Hepatocyte (in vitro differentiated cells): Measurements from ENCODE around the gene BORCS5. TPM values are rescaled to one million over a fixed set of nuclear protein-coding genes. Genes with fewer than 3 reads are reported as not detected.

ENCODE experiments used
- DNase-seq: peaks from one replicate; pipeline ENCODE4 v3.0.0-alpha.2; 2016; ENCODE audit warnings: low spot score
- H2AFZ ChIP-seq: fragments of 200-600 bp; sonication (generic); 2 replicates; pipeline ENCODE4 v1.6.0; 2016; ENCODE audit warnings: antibody characterized with exemption, mild to moderate bottlenecking
- H3K27ac ChIP-seq: fragments of 200-600 bp; sonication (generic); 2 replicates; pipeline ENCODE4 v1.5.1; 2016; ENCODE audit warnings: mild to moderate bottlenecking
- H3K27me3 ChIP-seq: fragments of 200-600 bp; sonication (generic); 2 replicates; pipeline ENCODE4 v1.6.1; 2016
- H3K36me3 ChIP-seq: fragments of 200-600 bp; sonication (generic); replicated peaks from 2 replicates; pipeline ENCODE4 v1.5.1; 2016; ENCODE audit warnings: low read depth; ENCODE audit not compliant: insufficient read depth
- H3K4me1 ChIP-seq: fragments of 200-600 bp; sonication (generic); 2 replicates; pipeline ENCODE4 v1.5.1; 2016; ENCODE audit warnings: mild to moderate bottlenecking, moderate library complexity; ENCODE audit not compliant: insufficient read depth
- H3K4me2 ChIP-seq: fragments of 200-600 bp; sonication (generic); 2 replicates; pipeline ENCODE4 v1.6.0; 2016
- H3K4me3 ChIP-seq: fragments of 200-600 bp; sonication (generic); 2 replicates; pipeline ENCODE4 v1.5.1; 2016; ENCODE audit warnings: mild to moderate bottlenecking
- H3K79me2 ChIP-seq: fragments of 200-600 bp; sonication (generic); 2 replicates; pipeline ENCODE4 v1.6.0; 2017; ENCODE audit warnings: mild to moderate bottlenecking
- H3K9me2 ChIP-seq: fragments of 200-600 bp; sonication (generic); replicated peaks from 2 replicates; pipeline ENCODE4 v1.6.0; 2017; ENCODE audit warnings: mild to moderate bottlenecking; ENCODE audit not compliant: insufficient read depth
- H3K9me3 ChIP-seq: fragments of 200-600 bp; sonication (generic); 2 replicates; pipeline ENCODE4 v1.5.1; 2016; ENCODE audit warnings: low read depth, mild to moderate bottlenecking
- H4K20me1 ChIP-seq: fragments of 200-600 bp; sonication (generic); 2 replicates; pipeline ENCODE4 v1.6.0; 2016; ENCODE audit warnings: mild to moderate bottlenecking; ENCODE audit not compliant: insufficient read depth, poor library complexity, severe bottlenecking
- EZH2 ChIP-seq: fragments of 200-600 bp; sonication (generic); IDR thresholded peaks from 2 replicates; pipeline ENCODE4 v1.6.1; 2016; ENCODE audit warnings: antibody characterized with exemption, mild to moderate bottlenecking, borderline replicate concordance
- EZH2phosphoT487 ChIP-seq: fragments of 200-600 bp; sonication (generic); IDR thresholded peaks from one replicate; pipeline ENCODE4 v1.6.1; 2018; ENCODE audit warnings: antibody characterized with exemption, mild to moderate bottlenecking, low read depth, moderate library complexity; ENCODE audit not compliant: unreplicated experiment, severe bottlenecking
- WGBS: methylation state at CpG from one replicate; pipeline ENCODE4 v1.1.6; 2016; ENCODE audit warnings: low lambda C conversion rate; ENCODE audit errors: missing lambda C conversion rate; 5-methylcytosine and 5-hydroxymethylcytosine counted together
- polyA plus RNA-seq: library from polyadenylated mRNA; unstranded; fragments of >200 nt; fragmentation: Nextera tagmentation; extraction: Ambion mirVana; gene quantifications from 2 replicates; pipeline ENCODE4 v1.2.1, GENCODE V29; 2016
- total RNA-seq: library from RNA; depleted of rRNA; stranded (reverse); fragments of >200 nt; gene quantifications from 2 replicates; pipeline ENCODE4 v1.2.3, GENCODE V29; 2014
- TF ChIP-seq, protein P1 (sequence below): fragments of 200-600 bp; sonication (generic); IDR thresholded peaks from 2 replicates; pipeline ENCODE4 v1.5.1; 2016; ENCODE audit warnings: antibody characterized with exemption, mild to moderate bottlenecking; ENCODE audit not compliant: poor library complexity

The BORCS5 gene
- total and polyA plus RNA-seq, 2 experiments from 2014 or later: 6.6 to 11.2 TPM

DNA sequence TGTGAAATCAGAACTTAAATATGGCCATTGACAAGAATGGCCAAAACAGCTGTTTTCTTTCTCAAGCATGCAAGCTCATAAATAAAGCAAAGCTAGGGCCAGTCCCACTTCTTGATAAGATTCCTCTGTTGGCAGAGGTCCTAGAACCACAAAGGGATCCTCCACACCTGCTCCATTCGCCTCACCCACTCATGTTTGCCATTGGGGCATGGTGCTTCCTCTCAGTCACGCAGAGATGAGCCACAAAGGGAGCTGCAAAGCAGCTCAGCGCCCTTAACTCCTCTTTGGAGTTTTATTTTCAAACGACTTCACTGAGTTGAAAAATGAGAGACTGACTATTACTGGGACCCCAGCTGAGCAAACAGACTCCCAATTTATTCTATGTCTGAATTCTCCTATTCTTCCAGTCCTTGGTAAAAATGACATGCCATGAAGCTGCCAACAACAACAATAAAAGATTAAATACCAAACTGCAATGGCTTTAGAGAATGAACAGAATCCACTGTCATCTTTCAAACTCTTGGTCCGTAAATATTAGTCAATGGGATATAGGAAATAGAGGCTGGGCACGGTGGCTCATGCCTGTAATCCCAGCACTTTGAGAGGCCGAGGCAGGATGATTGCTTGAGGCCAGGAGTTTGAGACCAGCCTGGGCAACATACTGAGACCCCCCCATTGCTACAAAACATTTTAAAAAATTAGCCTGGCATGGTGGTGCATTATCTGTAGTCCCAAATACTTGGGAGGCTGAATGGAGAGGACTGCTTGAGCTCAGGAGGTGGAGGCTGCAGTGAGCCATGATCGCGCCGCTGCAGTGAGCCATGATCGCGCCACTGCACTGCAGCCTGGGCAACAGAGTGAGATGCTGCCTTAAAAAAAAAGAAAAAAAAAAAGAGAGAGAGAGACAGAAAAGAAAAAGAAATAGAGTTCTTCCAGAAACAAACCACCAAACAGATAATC lies 23.2 kb upstream of the BORCS5 start:
- Histone ChIP-seq H3K4me1 (peaks cover 16% of the 10 kb centered on the region), H3K9me3 (no peaks in the 10 kb centered on the region), H3K27ac (peak overlapping the region; percentile 7), H3K4me3 (no peak overlapping the region), H3K27me3 (no peaks in the 10 kb centered on the region), H2AFZ (no peak overlapping the region), H3K9me2 (no peaks in the 10 kb centered on the region), H4K20me1 (no peaks in the 10 kb centered on the region), H3K79me2 (no peaks in the 10 kb centered on the region), H3K36me3 (no peaks in the 10 kb centered on the region), H3K4me2 (no peak overlapping the region)
- no peak for DNase-seq
- TF ChIP-seq EZH2phosphoT487 (no peak), EZH2 (no peak)
- 82% methylated on average over 12 of the region's 12 CpGs for WGBS

DNA sequence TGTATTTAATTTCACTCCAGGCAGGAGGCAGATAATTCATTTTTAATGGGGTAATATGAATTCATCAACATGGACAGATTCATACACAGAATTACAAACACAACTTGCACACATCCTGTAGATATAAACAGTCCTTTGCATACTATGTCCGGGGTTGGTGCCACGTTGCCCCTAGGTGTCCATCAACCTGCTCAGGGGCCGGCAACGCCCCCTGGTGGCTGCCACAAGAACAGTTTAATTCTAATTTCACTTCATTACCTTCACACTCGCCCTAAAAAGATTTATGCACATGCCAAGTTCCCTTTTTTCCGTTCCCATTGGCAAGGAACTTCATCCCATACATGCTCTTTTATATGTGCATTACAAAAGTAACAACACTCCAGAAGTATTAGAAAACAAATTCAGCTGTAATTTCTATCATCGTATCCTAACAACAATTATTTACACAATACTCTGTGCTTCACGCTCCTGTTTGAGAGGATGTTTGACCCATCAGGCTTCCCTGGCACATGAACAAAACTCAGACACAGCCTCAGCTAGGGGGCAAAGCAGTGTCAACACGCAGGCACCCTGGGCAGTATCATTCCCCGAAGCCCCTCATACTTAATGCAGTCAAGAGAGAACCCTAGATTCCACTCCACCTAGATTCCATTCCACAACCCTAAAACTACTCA lies 22.4 kb upstream of the BORCS5 start:
- Histone ChIP-seq H3K79me2 (no peaks in the 10 kb centered on the region), H3K9me2 (no peaks in the 10 kb centered on the region), H3K4me3 (no peak overlapping the region), H3K27me3 (no peaks in the 10 kb centered on the region), H4K20me1 (no peaks in the 10 kb centered on the region), H3K4me1 (peaks cover 16% of the 10 kb centered on the region), H3K4me2 (no peak overlapping the region), H3K27ac (no peak overlapping the region), H2AFZ (no peak overlapping the region), H3K9me3 (no peaks in the 10 kb centered on the region), H3K36me3 (no peaks in the 10 kb centered on the region)
- TF ChIP-seq EZH2 (no peak), EZH2phosphoT487 (no peak)
- TF ChIP-seq, protein P1, sequence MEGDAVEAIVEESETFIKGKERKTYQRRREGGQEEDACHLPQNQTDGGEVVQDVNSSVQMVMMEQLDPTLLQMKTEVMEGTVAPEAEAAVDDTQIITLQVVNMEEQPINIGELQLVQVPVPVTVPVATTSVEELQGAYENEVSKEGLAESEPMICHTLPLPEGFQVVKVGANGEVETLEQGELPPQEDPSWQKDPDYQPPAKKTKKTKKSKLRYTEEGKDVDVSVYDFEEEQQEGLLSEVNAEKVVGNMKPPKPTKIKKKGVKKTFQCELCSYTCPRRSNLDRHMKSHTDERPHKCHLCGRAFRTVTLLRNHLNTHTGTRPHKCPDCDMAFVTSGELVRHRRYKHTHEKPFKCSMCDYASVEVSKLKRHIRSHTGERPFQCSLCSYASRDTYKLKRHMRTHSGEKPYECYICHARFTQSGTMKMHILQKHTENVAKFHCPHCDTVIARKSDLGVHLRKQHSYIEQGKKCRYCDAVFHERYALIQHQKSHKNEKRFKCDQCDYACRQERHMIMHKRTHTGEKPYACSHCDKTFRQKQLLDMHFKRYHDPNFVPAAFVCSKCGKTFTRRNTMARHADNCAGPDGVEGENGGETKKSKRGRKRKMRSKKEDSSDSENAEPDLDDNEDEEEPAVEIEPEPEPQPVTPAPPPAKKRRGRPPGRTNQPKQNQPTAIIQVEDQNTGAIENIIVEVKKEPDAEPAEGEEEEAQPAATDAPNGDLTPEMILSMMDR: peak; percentile 65
- DNase-seq: peak; percentile 67
- 39% methylated on average over 10 of the region's 10 CpGs for WGBS

DNA sequence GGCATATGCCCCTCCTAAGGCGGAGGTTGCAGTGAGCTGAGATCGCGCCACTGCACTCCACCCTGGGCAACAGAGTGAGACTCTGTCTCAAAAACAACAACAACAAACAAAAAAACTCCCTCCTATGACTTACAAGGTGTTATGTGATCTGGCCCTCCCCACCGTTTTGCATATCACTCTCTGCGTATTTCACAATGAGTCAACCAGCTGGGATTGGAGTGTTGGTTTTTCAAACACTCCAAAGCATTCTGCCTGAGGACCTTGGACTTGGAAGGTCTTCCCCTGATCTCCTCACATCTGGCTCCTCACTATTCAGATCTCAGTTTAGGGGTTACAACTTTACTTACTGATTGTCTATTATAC lies 20.8 kb upstream of the BORCS5 start:
- H3K4me3 ChIP-seq: no peak overlapping the region
- peaks cover 16% of the 10 kb centered on the region for H3K4me1 ChIP-seq
- no peak for TF ChIP-seq EZH2phosphoT487
- no peak for TF ChIP-seq EZH2
- TF ChIP-seq, protein P1: no peak
- no peaks in the 10 kb centered on the region for H3K9me3 ChIP-seq
- no peaks in the 10 kb centered on the region for H3K79me2 ChIP-seq
- H3K27me3 ChIP-seq: no peaks in the 10 kb centered on the region
- DNase-seq: peak; percentile 55
- no peaks in the 10 kb centered on the region for H3K9me2 ChIP-seq
- no peaks in the 10 kb centered on the region for H4K20me1 ChIP-seq
- H2AFZ ChIP-seq: no peak overlapping the region
- H3K4me2 ChIP-seq: no peak overlapping the region
- peak overlapping the region; percentile 31 for H3K27ac ChIP-seq
- no peaks in the 10 kb centered on the region for H3K36me3 ChIP-seq
- 77% methylated on average over 5 of the region's 5 CpGs for WGBS

DNA sequence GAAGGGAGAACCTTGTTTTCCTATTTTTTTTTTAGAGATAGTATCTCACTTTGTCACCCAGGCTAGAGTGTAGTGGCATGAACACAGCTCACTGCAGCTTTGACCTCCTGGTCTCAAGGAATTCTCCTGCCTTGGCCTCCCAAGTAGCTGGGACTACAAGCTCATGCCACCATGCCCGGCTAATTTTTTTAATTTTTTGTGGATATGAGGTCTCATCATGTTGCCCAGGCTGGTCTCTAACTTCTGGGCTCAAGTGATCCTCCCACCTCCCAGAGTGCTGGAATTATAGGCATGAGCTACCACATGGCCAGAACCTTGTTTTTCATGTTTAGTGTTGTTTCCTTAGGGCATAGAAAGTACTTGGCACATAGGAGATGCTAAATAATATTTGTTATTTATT lies 20.4 kb upstream of the BORCS5 start:
- WGBS: 93% methylated on average over 1 of the region's 1 CpG
- H4K20me1 ChIP-seq: no peaks in the 10 kb centered on the region
- H3K36me3 ChIP-seq: no peaks in the 10 kb centered on the region
- peak overlapping the region; percentile 19 for H3K27ac ChIP-seq
- H3K4me3 ChIP-seq: no peak overlapping the region
- H3K79me2 ChIP-seq: no peaks in the 10 kb centered on the region
- no peak for DNase-seq
- no peak overlapping the region for H2AFZ ChIP-seq
- H3K9me3 ChIP-seq: no peaks in the 10 kb centered on the region
- no peak overlapping the region for H3K4me2 ChIP-seq
- no peaks in the 10 kb centered on the region for H3K9me2 ChIP-seq
- H3K4me1 ChIP-seq: peaks cover 12% of the 10 kb centered on the region
- H3K27me3 ChIP-seq: no peaks in the 10 kb centered on the region
- TF ChIP-seq EZH2phosphoT487 (no peak), EZH2 (no peak)
- TF ChIP-seq, protein P1: no peak
